ENCODE data around the gene PIK3AP1.
"Not testable (repeated sequence)": the region's sequence is repeated elsewhere in the genome, so short reads cannot be mapped to it uniquely, and the experiment has no call there.

The PIK3AP1 gene, protein sequence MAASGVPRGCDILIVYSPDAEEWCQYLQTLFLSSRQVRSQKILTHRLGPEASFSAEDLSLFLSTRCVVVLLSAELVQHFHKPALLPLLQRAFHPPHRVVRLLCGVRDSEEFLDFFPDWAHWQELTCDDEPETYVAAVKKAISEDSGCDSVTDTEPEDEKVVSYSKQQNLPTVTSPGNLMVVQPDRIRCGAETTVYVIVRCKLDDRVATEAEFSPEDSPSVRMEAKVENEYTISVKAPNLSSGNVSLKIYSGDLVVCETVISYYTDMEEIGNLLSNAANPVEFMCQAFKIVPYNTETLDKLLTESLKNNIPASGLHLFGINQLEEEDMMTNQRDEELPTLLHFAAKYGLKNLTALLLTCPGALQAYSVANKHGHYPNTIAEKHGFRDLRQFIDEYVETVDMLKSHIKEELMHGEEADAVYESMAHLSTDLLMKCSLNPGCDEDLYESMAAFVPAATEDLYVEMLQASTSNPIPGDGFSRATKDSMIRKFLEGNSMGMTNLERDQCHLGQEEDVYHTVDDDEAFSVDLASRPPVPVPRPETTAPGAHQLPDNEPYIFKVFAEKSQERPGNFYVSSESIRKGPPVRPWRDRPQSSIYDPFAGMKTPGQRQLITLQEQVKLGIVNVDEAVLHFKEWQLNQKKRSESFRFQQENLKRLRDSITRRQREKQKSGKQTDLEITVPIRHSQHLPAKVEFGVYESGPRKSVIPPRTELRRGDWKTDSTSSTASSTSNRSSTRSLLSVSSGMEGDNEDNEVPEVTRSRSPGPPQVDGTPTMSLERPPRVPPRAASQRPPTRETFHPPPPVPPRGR

GRCh38 chr10:96720422-96721206 is at the start of gene PIK3AP1:
PIK3AP1 (minus strand) TSS chr10:96720514; CDS start chr10:96720394, 120 bp downstream.
- Mint-ChIP-seq H3K27me3 (no peaks in the 10 kb centered on the region), H3K36me3 (ENCODE audit: insufficient read depth) (peaks cover 12% of the 10 kb centered on the region), H3K4me1 (peaks cover 60% of the 10 kb centered on the region), H3K9me3 (no peaks in the 10 kb centered on the region), H3K27ac (ENCODE audit: low read depth) (peak within 1 kb of the TSS; percentile 96), H3K4me3 (peak within 1 kb of the TSS; percentile 96)
- peak; percentile 27 to 52 for DNase-seq (ENCODE audit: low spot score in 2 of 2)
- ATAC-seq (replicated peaks; ENCODE audit: extremely low read depth, poor library complexity, severe bottlenecking) = peak; percentile 85

GRCh38 chr10:96768136-96768535 is 47.8 kb upstream of the PIK3AP1 start:
- Mint-ChIP-seq H3K9me3 (no peaks in the 10 kb centered on the region), H3K27ac (ENCODE audit: low read depth) (no peak overlapping the region), H3K27me3 (no peaks in the 10 kb centered on the region), H3K4me1 (peaks cover 5% of the 10 kb centered on the region), H3K4me3 (no peak overlapping the region), H3K36me3 (ENCODE audit: insufficient read depth) (peaks cover 1% of the 10 kb centered on the region)
- no peak for ATAC-seq (replicated peaks; ENCODE audit: extremely low read depth, poor library complexity, severe bottlenecking)
- no peak for DNase-seq (ENCODE audit: low spot score in 2 of 2)

DNA sequence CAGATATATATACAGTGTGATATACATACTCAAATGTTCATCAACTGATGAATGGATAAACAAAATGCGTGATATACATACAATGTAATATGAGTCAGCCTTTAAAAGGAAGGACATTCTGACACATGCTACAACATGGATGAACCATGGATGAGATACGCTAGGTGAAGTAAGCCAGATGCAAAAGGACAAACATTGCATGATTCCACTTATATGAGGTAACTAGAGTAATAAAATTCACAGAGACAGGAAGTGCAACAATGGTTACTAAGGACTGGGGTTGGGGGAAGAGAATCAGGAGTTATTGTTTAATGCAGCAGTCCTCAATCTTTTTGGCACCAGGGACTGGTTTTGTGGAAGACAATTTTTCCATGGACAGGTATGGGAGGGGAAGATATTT is 47.3 kb upstream of the PIK3AP1 start:
- no peak for ATAC-seq (replicated peaks; ENCODE audit: extremely low read depth, poor library complexity, severe bottlenecking)
- no peaks in the 10 kb centered on the region for H3K9me3 Mint-ChIP-seq
- peaks cover 5% of the 10 kb centered on the region for H3K4me1 Mint-ChIP-seq
- H3K27me3 Mint-ChIP-seq = no peaks in the 10 kb centered on the region
- no peak overlapping the region for H3K4me3 Mint-ChIP-seq
- no peak for DNase-seq (ENCODE audit: low spot score in 2 of 2)
- peaks cover 1% of the 10 kb centered on the region for H3K36me3 Mint-ChIP-seq (ENCODE audit: insufficient read depth)
- H3K27ac Mint-ChIP-seq (ENCODE audit: low read depth) = no peak overlapping the region

DNA sequence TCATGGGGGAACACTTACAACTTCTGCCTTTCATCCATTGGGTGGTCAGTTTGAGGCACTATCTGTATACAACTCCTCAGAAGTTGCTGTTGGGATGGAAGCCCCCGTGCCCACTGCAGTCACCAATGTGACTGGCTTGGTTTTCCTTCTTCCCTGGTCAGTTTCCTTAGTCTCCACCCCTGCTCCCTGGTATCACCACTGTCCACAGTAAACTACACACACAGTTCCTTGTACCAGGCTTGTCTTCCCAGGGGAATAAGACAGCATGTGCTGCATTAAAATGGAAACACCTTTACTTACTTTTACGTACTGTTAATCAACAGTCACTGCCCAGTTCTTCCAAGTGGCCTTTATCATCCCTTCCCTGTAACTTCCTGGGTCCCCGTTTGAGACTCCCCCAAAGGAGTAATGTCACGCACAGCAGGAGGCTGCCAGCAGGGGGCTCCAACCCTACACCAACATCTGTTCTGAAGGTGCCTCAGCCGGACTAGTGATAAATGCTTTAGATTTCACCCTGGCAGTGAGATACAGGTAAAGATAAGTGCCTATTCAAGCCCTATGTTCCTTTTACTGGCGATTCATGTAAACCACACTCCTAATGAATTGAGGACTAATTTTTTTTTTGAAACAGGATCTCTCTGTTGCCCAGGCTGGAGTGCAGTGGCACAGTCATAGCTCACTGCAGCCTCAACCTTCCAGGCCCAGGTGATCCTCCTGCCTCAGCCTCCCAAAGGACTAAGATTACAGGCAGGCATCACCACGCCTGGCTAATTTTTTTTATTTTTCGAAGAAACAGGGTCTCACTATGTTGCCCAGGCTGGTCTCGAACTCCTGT is 45.3 kb upstream of the PIK3AP1 start:
- Mint-ChIP-seq H3K27ac (ENCODE audit: low read depth) (no peak overlapping the region), H3K27me3 (no peaks in the 10 kb centered on the region), H3K4me1 (peaks cover 5% of the 10 kb centered on the region), H3K9me3 (no peaks in the 10 kb centered on the region), H3K4me3 (no peak overlapping the region), H3K36me3 (ENCODE audit: insufficient read depth) (peaks cover 1% of the 10 kb centered on the region)
- peak; percentile 58 to 64 for DNase-seq (ENCODE audit: low spot score in 2 of 2)
- ATAC-seq (replicated peaks; ENCODE audit: extremely low read depth, poor library complexity, severe bottlenecking) = peak; percentile 86

DNA sequence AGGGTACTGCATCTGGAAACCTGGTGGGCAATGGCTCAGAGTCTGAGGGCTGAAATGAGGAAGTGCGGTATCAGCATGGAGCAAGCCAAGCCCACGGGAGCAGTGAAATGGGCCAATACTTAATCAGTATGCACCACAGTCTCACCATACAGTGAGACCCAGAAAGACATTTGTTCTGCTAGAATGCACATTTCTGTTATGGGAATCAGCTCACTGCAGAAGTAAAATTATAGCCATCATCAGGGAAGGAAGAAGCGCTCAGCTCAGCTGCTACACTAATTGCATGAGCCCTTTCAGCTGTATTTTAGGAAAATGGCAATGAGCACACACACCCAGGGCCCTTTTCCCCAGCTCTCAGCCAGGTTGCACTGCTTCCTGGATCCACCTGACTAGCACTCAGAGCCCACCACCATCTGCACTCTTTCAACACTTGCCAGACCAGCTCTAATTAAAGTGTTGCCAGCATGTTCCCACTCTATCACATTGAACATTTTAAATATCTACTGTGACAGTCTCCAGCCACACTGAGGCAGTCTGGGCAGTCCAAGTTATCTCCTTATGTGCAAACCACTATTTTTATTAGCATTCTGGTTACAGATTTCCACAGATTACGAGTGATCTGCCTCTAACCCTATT is 44.2 kb upstream of the PIK3AP1 start:
- no peak for ATAC-seq (replicated peaks; ENCODE audit: extremely low read depth, poor library complexity, severe bottlenecking)
- Mint-ChIP-seq H3K36me3 (ENCODE audit: insufficient read depth) (peaks cover 1% of the 10 kb centered on the region), H3K4me1 (peaks cover 5% of the 10 kb centered on the region), H3K27ac (ENCODE audit: low read depth) (no peak overlapping the region), H3K9me3 (no peaks in the 10 kb centered on the region), H3K4me3 (no peak overlapping the region), H3K27me3 (no peaks in the 10 kb centered on the region)
- no peak for DNase-seq (ENCODE audit: low spot score in 2 of 2)

DNA sequence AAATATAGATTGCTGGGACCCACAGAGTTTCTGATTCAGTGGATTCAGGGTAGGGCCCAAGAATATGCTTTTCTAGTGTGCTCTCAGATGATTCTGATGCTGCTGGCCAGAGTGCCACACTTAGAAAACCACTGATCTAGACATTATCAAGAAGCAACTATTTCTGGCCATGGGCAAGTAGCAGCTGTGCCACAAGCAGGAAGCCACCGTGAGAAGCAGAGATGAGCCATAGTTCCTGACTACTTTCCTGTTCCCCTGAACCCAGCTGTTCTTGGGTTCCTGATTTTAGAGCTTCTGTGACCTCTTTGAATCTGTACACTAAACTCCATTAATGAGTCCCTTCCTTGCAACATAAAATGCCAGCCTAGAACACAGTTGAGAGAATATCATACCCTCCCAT is 38.1 kb upstream of the PIK3AP1 start:
- Mint-ChIP-seq H3K27ac (ENCODE audit: low read depth) (peak overlapping the region; percentile 24), H3K4me3 (no peak overlapping the region), H3K4me1 (peaks cover 14% of the 10 kb centered on the region)

GRCh38 chr10:96756111-96756903 is 36.0 kb upstream of the PIK3AP1 start:
- Mint-ChIP-seq H3K36me3 (ENCODE audit: insufficient read depth) (no peaks in the 10 kb centered on the region), H3K9me3 (no peaks in the 10 kb centered on the region), H3K4me3 (no peak overlapping the region), H3K27ac (ENCODE audit: low read depth) (no peak overlapping the region), H3K27me3 (no peaks in the 10 kb centered on the region), H3K4me1 (peaks cover 14% of the 10 kb centered on the region)
- ATAC-seq (replicated peaks; ENCODE audit: extremely low read depth, poor library complexity, severe bottlenecking) = no peak
- DNase-seq (ENCODE audit: low spot score in 2 of 2) = no peak

More for the DNA sequence above, 38.1 kb upstream of the PIK3AP1 start:
- ATAC-seq (replicated peaks; ENCODE audit: extremely low read depth, poor library complexity, severe bottlenecking) = no peak
- Mint-ChIP-seq H3K36me3 (ENCODE audit: insufficient read depth) (no peaks in the 10 kb centered on the region), H3K27me3 (no peaks in the 10 kb centered on the region), H3K9me3 (no peaks in the 10 kb centered on the region)
- DNase-seq (ENCODE audit: low spot score in 2 of 2) = no peak

DNA sequence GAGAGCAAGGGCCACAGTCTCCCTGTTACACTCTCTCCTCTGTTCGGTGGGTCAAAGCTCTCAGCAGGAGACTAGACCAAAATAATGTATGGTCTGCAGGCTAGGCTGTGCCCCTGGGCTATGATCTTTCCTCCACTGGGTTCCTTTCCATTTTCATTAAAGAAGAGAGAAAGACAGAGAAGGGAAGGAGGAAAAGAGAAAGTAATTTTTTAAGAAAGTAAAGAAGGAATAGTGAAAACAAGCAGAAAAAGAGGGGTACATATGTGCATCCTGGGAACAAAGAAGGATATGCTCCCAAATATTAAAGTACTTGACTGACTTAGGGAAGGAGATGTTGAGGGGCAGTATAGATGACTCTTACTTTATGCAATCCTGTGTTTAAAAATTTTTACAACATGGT is 33.6 kb upstream of the PIK3AP1 start:
- no peak overlapping the region for H3K4me3 Mint-ChIP-seq
- ATAC-seq (replicated peaks; ENCODE audit: extremely low read depth, poor library complexity, severe bottlenecking) (no peak), DNase-seq (ENCODE audit: low spot score in 2 of 2) (no peak)
- no peaks in the 10 kb centered on the region for H3K27me3 Mint-ChIP-seq
- H3K4me1 Mint-ChIP-seq = peaks cover 11% of the 10 kb centered on the region
- no peaks in the 10 kb centered on the region for H3K9me3 Mint-ChIP-seq
- H3K27ac Mint-ChIP-seq (ENCODE audit: low read depth) = no peak overlapping the region
- H3K36me3 Mint-ChIP-seq (ENCODE audit: insufficient read depth) = no peaks in the 10 kb centered on the region

- no peak overlapping the region for H3K4me3 Mint-ChIP-seq
- H3K27ac Mint-ChIP-seq (ENCODE audit: low read depth) = no peak overlapping the region
- H3K27me3 Mint-ChIP-seq = no peaks in the 10 kb centered on the region
- no peaks in the 10 kb centered on the region for H3K9me3 Mint-ChIP-seq
- no peak for DNase-seq (ENCODE audit: low spot score in 2 of 2)
- no peaks in the 10 kb centered on the region for H3K4me1 Mint-ChIP-seq
- no peak for ATAC-seq (replicated peaks; ENCODE audit: extremely low read depth, poor library complexity, severe bottlenecking)
- H3K36me3 Mint-ChIP-seq (ENCODE audit: insufficient read depth) = no peaks in the 10 kb centered on the region
Observed at GRCh38 chr10:96752375-96752774, 32.1 kb upstream of the PIK3AP1 start.

- DNase-seq (ENCODE audit: low spot score in 2 of 2); H3K4me3 Mint-ChIP-seq; H3K36me3 Mint-ChIP-seq (ENCODE audit: insufficient read depth); ATAC-seq (replicated peaks; ENCODE audit: extremely low read depth, poor library complexity, severe bottlenecking); H3K27me3 Mint-ChIP-seq; H3K9me3 Mint-ChIP-seq; H3K4me1 Mint-ChIP-seq; H3K27ac Mint-ChIP-seq (ENCODE audit: low read depth): not testable (repeated sequence)
Observed at GRCh38 chr10:96750316-96750715, 30.0 kb upstream of the PIK3AP1 start.
